ENCODE results near the gene XYLT2. TPM values are rescaled to one million over a fixed set of nuclear protein-coding genes. Genes with fewer than 3 reads are reported as not detected.
A peak's percentile ranks its signal among the peaks of the same experiment; 100 is the strongest.

The XYLT2 gene
- total and polyA plus RNA-seq, 9 of the 15 experiments (the other 6 are each of a cell fraction or from before 2014, with no cell fraction given) = 0.63 to 9.1 (median 4.3) TPM

DNA sequence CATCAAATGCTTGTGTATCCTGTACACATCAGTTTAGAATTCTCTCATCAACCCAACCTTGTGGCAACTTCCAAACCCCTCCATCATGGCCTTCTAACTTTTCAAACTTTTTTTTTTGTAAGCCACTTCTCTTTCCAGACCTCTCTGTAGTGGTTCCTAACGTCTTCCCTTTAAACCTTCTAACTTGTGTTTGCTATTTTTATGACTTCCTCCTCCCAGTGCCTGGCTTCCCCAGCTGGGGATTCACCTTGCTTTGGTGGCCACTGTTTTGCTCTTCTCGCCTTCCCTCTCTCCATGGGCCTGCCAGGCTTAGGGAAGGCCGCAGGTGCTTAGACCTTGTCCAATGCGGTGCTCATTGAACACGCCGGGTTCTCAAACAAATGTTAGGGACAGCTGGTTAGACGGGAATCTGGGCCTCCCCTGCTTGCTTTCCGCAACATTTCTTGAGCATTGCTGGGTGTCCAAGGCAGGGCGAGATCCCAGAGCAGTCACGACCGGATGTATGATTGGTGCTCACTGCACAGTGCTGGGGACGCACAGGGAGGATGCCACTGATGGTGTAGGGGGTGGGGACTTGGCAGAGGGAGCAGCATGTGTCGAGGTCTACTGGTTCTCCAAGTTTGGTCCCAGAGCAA lies 1.1 kb upstream of the XYLT2 start:
- Histone ChIP-seq H3K36me3 (ENCODE audit: control insufficient read depth, insufficient read depth, low read length) (no peaks in the 10 kb centered on the region), H3K79me2 (ENCODE audit: control insufficient read depth, insufficient read depth, low read length) (peaks cover 18% of the 10 kb centered on the region), H3K9me1 (ENCODE audit: control insufficient read depth, insufficient read depth, low read length) (peaks cover 3% of the 10 kb centered on the region), H3K4me1 (replicated peaks in 1 of 2; ENCODE audit: control insufficient read depth in 2 of 2, insufficient read depth in 2 of 2, low read length in 2 of 2) (peaks cover 8 to 29% of the 10 kb centered on the region in 2 experiments; a peak in 4 of 5 replicates), H2AFZ (ENCODE audit: low read depth, low read length) (peak overlapping the region; percentile 99), H3K9me3 (replicated peaks; ENCODE audit: control insufficient read depth, insufficient read depth, low read depth, low read length) (peaks cover 6% of the 10 kb centered on the region), H3K27me3 (ENCODE audit: control insufficient read depth in 2 of 2, insufficient read depth in 2 of 2, low read length in 2 of 2) (no peaks in the 10 kb centered on the region), H3K4me3 (no peak overlapping the region), H3K9ac (ENCODE audit: insufficient read depth in 1 of 2, low read depth in 2 of 2, low read length in 2 of 2) (peak overlapping the region in 1 of 2 experiments; percentile 31; a peak in 1 of 4 replicates), H3K4me2 (ENCODE audit: insufficient read depth, low read length) (peak overlapping the region; percentile 90; the same call in 1 of the 2 replicates), H4K20me1 (replicated peaks; ENCODE audit: control insufficient read depth, insufficient read depth, low read length) (no peaks in the 10 kb centered on the region; the same call in 1 of the 2 replicates), H3K27ac (ENCODE audit: extremely low read depth, low read depth, low read length) (no peak overlapping the region)
- no TSS peak for BruUV-seq (replicated peaks)
- ChIA-PET CTCF (ENCODE audit: low intra/inter-chr PET ratio) (interaction anchor here (0.7 kb wide), 1 partner anchor 70 kb away, joined by 3 read pairs; no protein-coding TSS in a partner anchor), POLR2A (no interaction called here)
- intact Hi-C loops (cut with micrococcal nuclease) = no loop called here
- DNase-seq (ENCODE audit: extremely low read depth in 1 of 4, low spot score in 3 of 4) = no peak
- ATAC-seq = no peak; the same call in 2 of the 3 replicates
- FAIRE-seq = peak; percentile 78
- in situ Hi-C loops (cut with MboI) = no loop called here
- no peak for TF ChIP-seq ZNF143 (CRISPR knock-in tag; IDR thresholded peaks at IDR 0.05)
- TF ChIP-seq HSF4 (CRISPR knock-in tag; IDR thresholded peaks at IDR 0.05; ENCODE audit: borderline replicate concordance) = no peak
- TF ChIP-seq MYNN (IDR thresholded peaks at IDR 0.05) = no peak
- TF ChIP-seq MYNN (CRISPR knock-in tag; IDR thresholded peaks at IDR 0.05) = no peak
- TF ChIP-seq ZFPM2 (CRISPR knock-in tag; IDR thresholded peaks at IDR 0.05) = no peak
- TF ChIP-seq NFRKB (IDR thresholded peaks at IDR 0.05; ENCODE audit: low read depth) = no peak
- TF ChIP-seq GATAD2A (IDR thresholded peaks at IDR 0.05) = no peak
- TF ChIP-seq DPF2 (IDR thresholded peaks at IDR 0.05) = no peak
- TF ChIP-seq PHB2 (IDR thresholded peaks at IDR 0.05; ENCODE audit: low read depth) = no peak
- 71% methylated on average over 13 of the region's 13 CpGs for WGBS (ENCODE audit: insufficient coverage, low coverage, missing lambda C conversion rate)

Data from K562 (cell line).